ENCODE data around the gene CDON. TPM values are rescaled to one million over a fixed set of nuclear protein-coding genes. Genes with fewer than 3 reads are reported as not detected.
"Not testable (repeated sequence)": the region's sequence is repeated elsewhere in the genome, so short reads cannot be mapped to it uniquely, and the experiment has no call there.

The CDON gene
- total RNA-seq, 2 experiments from 2014 or later: 1.8 to 3.2 TPM

GRCh38 chr11:125923012-125923579 is 139.6 kb downstream of the CDON start:
- H3K27ac Mint-ChIP-seq: no peak overlapping the region

GRCh38 chr11:125922156-125922555 is 140.5 kb downstream of the CDON start:
- Mint-ChIP-seq H3K4me3 (no peak overlapping the region), H3K4me1 (no peaks in the 10 kb centered on the region), H3K9me3 (ENCODE audit: low read depth) (no peaks in the 10 kb centered on the region), H3K27me3 (peaks cover 17% of the 10 kb centered on the region), H3K27ac (no peak overlapping the region), H3K36me3 (ENCODE audit: low read depth) (no peaks in the 10 kb centered on the region)
- CTCF ChIA-PET: interaction anchor here (1.0 to 5.4 kb wide), 3 partner anchors 11 to 432 kb away, joined by 3 to 41 read pairs (median 6); no protein-coding TSS in a partner anchor
- intact Hi-C loops (cut with DNase I, micrococcal nuclease): loop anchor here (2.0 to 10.0 kb wide), 2 partner anchors 193 to 559 kb away; no protein-coding TSS in a partner anchor
- POLR2A ChIA-PET: no interaction called here
- no peak for ATAC-seq
- DNase-seq: no peak

More at GRCh38 chr11:125923012-125923579, 139.6 kb downstream of the CDON start:
- ATAC-seq (peak; percentile 87), DNase-seq (peak; percentile 74)
- CTCF ChIA-PET: interaction anchor here (0.6 to 5.4 kb wide), 12 partner anchors 9 to 1853 kb away, joined by 3 to 41 read pairs (median 4); no protein-coding TSS in a partner anchor
- POLR2A ChIA-PET: interaction anchor here (0.6 kb wide), 1 partner anchor 155 kb away, joined by 3 read pairs; no protein-coding TSS in a partner anchor
- intact Hi-C loops (cut with DNase I, micrococcal nuclease): loop anchor here (1.0 to 10.0 kb wide), 4 partner anchors 192 to 558 kb away; no protein-coding TSS in a partner anchor
- peaks cover 14% of the 10 kb centered on the region for H3K27me3 Mint-ChIP-seq
- no peaks in the 10 kb centered on the region for H3K9me3 Mint-ChIP-seq (ENCODE audit: low read depth)
- H3K36me3 Mint-ChIP-seq (ENCODE audit: low read depth): no peaks in the 10 kb centered on the region
- no peaks in the 10 kb centered on the region for H3K4me1 Mint-ChIP-seq
- no peak overlapping the region for H3K4me3 Mint-ChIP-seq

GRCh38 chr11:125921042-125921441 is 141.6 kb downstream of the CDON start:
- DNase-seq (no peak), ATAC-seq (no peak)
- intact Hi-C loops (cut with DNase I, micrococcal nuclease): loop anchor here in 1 of 2 experiments (10.0 kb wide), 1 partner anchor 194 kb away; no protein-coding TSS in a partner anchor
- POLR2A ChIA-PET: no interaction called here
- Mint-ChIP-seq H3K4me1 (no peaks in the 10 kb centered on the region), H3K27ac (no peak overlapping the region), H3K4me3 (no peak overlapping the region), H3K27me3 (peaks cover 15% of the 10 kb centered on the region), H3K9me3 (ENCODE audit: low read depth) (no peaks in the 10 kb centered on the region), H3K36me3 (ENCODE audit: low read depth) (no peaks in the 10 kb centered on the region)
- CTCF ChIA-PET: interaction anchor here (0.6 to 5.4 kb wide), 4 partner anchors 10 to 522 kb away, joined by 3 to 41 read pairs (median 3); no protein-coding TSS in a partner anchor

GRCh38 chr11:125918140-125918840 is 144.4 kb downstream of the CDON start:
- H3K27ac Mint-ChIP-seq: no peak overlapping the region
- ChIA-PET POLR2A (no interaction called here), CTCF (interaction anchor here (0.6 to 1.2 kb wide), 4 partner anchors 195 to 441 kb away, joined by 3 to 7 read pairs (median 3); no protein-coding TSS in a partner anchor)
- H3K27me3 Mint-ChIP-seq: peaks cover 18% of the 10 kb centered on the region
- no peaks in the 10 kb centered on the region for H3K9me3 Mint-ChIP-seq (ENCODE audit: low read depth)
- no peak overlapping the region for H3K4me3 Mint-ChIP-seq
- no peaks in the 10 kb centered on the region for H3K36me3 Mint-ChIP-seq (ENCODE audit: low read depth)
- no peak for ATAC-seq
- intact Hi-C loops (cut with DNase I, micrococcal nuclease): no loop called here
- no peak for DNase-seq
- H3K4me1 Mint-ChIP-seq: no peaks in the 10 kb centered on the region

- ATAC-seq: no peak
- Mint-ChIP-seq H3K27me3 (peaks cover 24% of the 10 kb centered on the region), H3K4me1 (no peaks in the 10 kb centered on the region)
These were observed 145.9 kb downstream of the CDON start for GRCh38 chr11:125916683-125917347.

GRCh38 chr11:125914601-125915000 is 148.1 kb downstream of the CDON start:
- intact Hi-C loops (cut with DNase I, micrococcal nuclease); H3K9me3 Mint-ChIP-seq (ENCODE audit: low read depth); H3K4me1 Mint-ChIP-seq; DNase-seq; H3K4me3 Mint-ChIP-seq; ATAC-seq; H3K36me3 Mint-ChIP-seq (ENCODE audit: low read depth); POLR2A ChIA-PET; CTCF ChIA-PET; H3K27ac Mint-ChIP-seq: not testable (repeated sequence)
- peaks cover 28% of the 10 kb centered on the region for H3K27me3 Mint-ChIP-seq

More at GRCh38 chr11:125916683-125917347, 145.9 kb downstream of the CDON start:
- ChIA-PET POLR2A (no interaction called here), CTCF (interaction anchor here (0.5 kb wide), 1 partner anchor 277 kb away, joined by 3 read pairs; no protein-coding TSS in a partner anchor)
- H3K27ac Mint-ChIP-seq: no peak overlapping the region
- intact Hi-C loops (cut with DNase I, micrococcal nuclease): no loop called here
- no peak overlapping the region for H3K4me3 Mint-ChIP-seq
- DNase-seq: no peak
- no peaks in the 10 kb centered on the region for H3K9me3 Mint-ChIP-seq (ENCODE audit: low read depth)
- no peaks in the 10 kb centered on the region for H3K36me3 Mint-ChIP-seq (ENCODE audit: low read depth)

- H3K9me3 Mint-ChIP-seq (ENCODE audit: low read depth): no peaks in the 10 kb centered on the region
- no peak overlapping the region for H3K27ac Mint-ChIP-seq
- H3K27me3 Mint-ChIP-seq: peaks cover 29% of the 10 kb centered on the region
- no peak overlapping the region for H3K4me3 Mint-ChIP-seq
- ChIA-PET CTCF (interaction anchor here (0.5 to 0.6 kb wide), 4 partner anchors 11 to 445 kb away, joined by 3 to 4 read pairs (median 3); no protein-coding TSS in a partner anchor), POLR2A (no interaction called here)
- H3K4me1 Mint-ChIP-seq: no peaks in the 10 kb centered on the region
- intact Hi-C loops (cut with DNase I, micrococcal nuclease): no loop called here
- DNase-seq (no peak), ATAC-seq (no peak)
- no peaks in the 10 kb centered on the region for H3K36me3 Mint-ChIP-seq (ENCODE audit: low read depth)
These were observed 152.3 kb downstream of the CDON start for GRCh38 chr11:125910226-125910849.

Other genes with a start within 250 kb of the CDON start
- gene PATE4, start 229.6 kb downstream of the CDON start, total RNA-seq: not detected
- gene HYLS1, start 175.2 kb downstream of the CDON start, total RNA-seq: 1 to 10 TPM; 7.2 to 9.3 TPM
- gene PUS3, start 159.7 kb downstream of the CDON start, total RNA-seq: 10 to 100 TPM; 14.3 to 19.9 TPM
- not detected for gene DDX25, start 158.4 kb downstream of the CDON start, total RNA-seq
- not detected for gene VSIG10L2, start 116.8 kb downstream of the CDON start, total RNA-seq
- 10 to 100 TPM; 31.0 to 33.9 TPM for gene RPUSD4, start 148.8 kb upstream of the CDON start, total RNA-seq
- gene FAM118B, start 148.9 kb upstream of the CDON start, total RNA-seq: 1 to 10 TPM; 8.9 to 9.0 TPM
- gene SRPRA, start 206.0 kb upstream of the CDON start, total RNA-seq: 100 to 1,000 TPM; 131 to 139 TPM
- 10 to 100 TPM; 39.0 to 43.7 TPM for gene FOXRED1, start 206.3 kb upstream of the CDON start, total RNA-seq
- 1 to 10 TPM; 5.3 to 7.5 TPM for gene TIRAP, start 220.2 kb upstream of the CDON start, total RNA-seq
- gene DCPS, start 241.2 kb upstream of the CDON start, total RNA-seq: 10 to 100 TPM; 29.7 to 39.3 TPM